Natural killer cell (primary cell): ENCODE results near the gene NIP7. TPM values are rescaled to one million over a fixed set of nuclear protein-coding genes. Genes with fewer than 3 reads are reported as not detected.

Experiments used
- ATAC-seq, 3 donors: fragments of 150-1000 bp in 2 of 3; fragments of 200-7000 bp in 1 of 3; cut with Tn5 transposase; 1 replicate in 1 of 3; 2 replicates in 2 of 3; pipeline ENCODE4 v1.10.0; 2021; ENCODE audit warnings: mild to moderate bottlenecking in 2 of 3, moderate library complexity in 2 of 3
- DNase-seq, 2 donors: peaks; one replicate each; pipeline versions ENCODE4 v3.0.0 to v3.0.0-alpha.2; 2013 to 2021; ENCODE audit warnings: mixed read lengths in 1 of 2
- H3K27ac ChIP-seq: one replicate; pipeline ENCODE4 v1.5.1; 2013; ENCODE audit warnings: mild to moderate bottlenecking, low read length
- H3K27me3 ChIP-seq: one replicate; pipeline ENCODE4 v1.6.1; 2013; ENCODE audit warnings: low read length; ENCODE audit not compliant: control insufficient read depth, insufficient read depth
- H3K36me3 ChIP-seq: one replicate; pipeline ENCODE4 v1.6.1; 2013; ENCODE audit warnings: low read length; ENCODE audit not compliant: control insufficient read depth, insufficient read depth
- H3K4me1 ChIP-seq: one replicate; pipeline ENCODE4 v1.6.1; 2013; ENCODE audit warnings: low read length; ENCODE audit not compliant: control insufficient read depth, insufficient read depth
- H3K4me3 ChIP-seq: one replicate; pipeline ENCODE4 v1.5.1; 2013; ENCODE audit warnings: low read length
- H3K9me3 ChIP-seq: one replicate; pipeline ENCODE4 v1.6.1; 2013; ENCODE audit warnings: low read length; ENCODE audit not compliant: control insufficient read depth, insufficient read depth
- H3K27ac Mint-ChIP-seq, 2 donors: one replicate each; pipeline ENCODE4 v1.8.0; 2022; ENCODE audit warnings: mild to moderate bottlenecking in 2 of 2, mixed read lengths in 2 of 2, moderate library complexity in 1 of 2
- H3K27me3 Mint-ChIP-seq, 2 donors: one replicate each; pipeline ENCODE4 v1.8.0; 2022; ENCODE audit warnings: low read depth in 2 of 2, mixed read lengths in 2 of 2
- H3K36me3 Mint-ChIP-seq: one replicate; pipeline ENCODE4 v1.8.0; 2022; ENCODE audit warnings: mixed read lengths
- H3K4me1 Mint-ChIP-seq, 2 donors: one replicate each; pipeline ENCODE4 v1.8.0; 2022; ENCODE audit warnings: mixed read lengths in 2 of 2
- H3K4me3 Mint-ChIP-seq: one replicate; pipeline ENCODE4 v1.8.0; 2022; ENCODE audit warnings: mild to moderate bottlenecking, moderate library complexity, mixed read lengths
- H3K9me3 Mint-ChIP-seq, 2 donors: one replicate each; pipeline ENCODE4 v1.8.0; 2022; ENCODE audit warnings: mixed read lengths in 2 of 2
- CTCF ChIP-seq: fragments of 200-600 bp; IDR thresholded peaks from one replicate; pipeline ENCODE4 v1.8.0; 2022; ENCODE audit warnings: antibody characterized with exemption
- WGBS: methylation state at CpG from one replicate; pipeline ENCODE4 v1.1.7; 2013; ENCODE audit warnings: missing lambda C conversion rate; ENCODE audit not compliant: insufficient coverage; 5-methylcytosine and 5-hydroxymethylcytosine counted together
- intact Hi-C: fragments of 100-400 bp; cut with micrococcal nuclease; formaldehyde crosslinking; loops from one replicate; pipeline ENCODE4 v1.14.2; 2022
- total RNA-seq, 4 donors: library from RNA; stranded (reverse); fragments of 120-200 nt in 1 of 4; gene quantifications; one replicate each; pipeline versions ENCODE4 v1.2.3 to v1.2.4, GENCODE V29; 2013 to 2022

The NIP7 gene
- total RNA-seq, 3 donors from 2014 or later (not counting 1 experiment from before 2014, with no cell fraction given): 33.7 to 41.8 (median 37.7) TPM

- no peaks in the 10 kb centered on the region for H3K9me3 Mint-ChIP-seq
- Histone ChIP-seq H3K4me1 (peaks cover 10% of the 10 kb centered on the region), H3K4me3 (no peak overlapping the region), H3K36me3 (peaks cover 19% of the 10 kb centered on the region), H3K27ac (peak overlapping the region; percentile 68), H3K9me3 (no peaks in the 10 kb centered on the region), H3K27me3 (no peaks in the 10 kb centered on the region)
- ATAC-seq (no peak), DNase-seq (no peak)
- peak overlapping the region; percentile 97 for H3K4me3 Mint-ChIP-seq
- no peak for TF ChIP-seq CTCF
- H3K4me1 Mint-ChIP-seq: peaks cover 31 to 35% of the 10 kb centered on the region in 2 donors
- H3K27ac Mint-ChIP-seq: peak overlapping the region in 1 of 2 donors; percentile 89
- no peaks in the 10 kb centered on the region for H3K36me3 Mint-ChIP-seq
- H3K27me3 Mint-ChIP-seq: no peaks in the 10 kb centered on the region
- WGBS: 100% methylated on average over 1 of the region's 1 CpG
- intact Hi-C loops: loop anchor here (5.0 kb wide), 3 partner anchors 36 to 181 kb away; partner anchors contain the start of genes COG8, CYB5B, NFAT5 and NIP7
These were observed 47.0 kb downstream of the NIP7 start for GRCh38 chr16:69386596-69386995.

Other genes with a start within 250 kb of the NIP7 start
- 1 to 10 TPM; 1.8 to 2.5 (median 2.3) TPM for gene HAS3, start 234.1 kb upstream of the NIP7 start, total RNA-seq
- gene CHTF8, start 207.2 kb upstream of the NIP7 start, total RNA-seq: 10 to 100 TPM; 45.7 to 76.5 (median 74.2) TPM
- gene UTP4, start 207.1 kb upstream of the NIP7 start, total RNA-seq: 10 to 100 TPM; 23.2 to 42.6 (median 36.3) TPM
- gene SNTB2, start 152.6 kb upstream of the NIP7 start, total RNA-seq: 10 to 100 TPM; 43.8 to 55.2 (median 49.9) TPM
- 10 to 100 TPM; 60.5 to 71.5 (median 62.5) TPM for gene VPS4A, start 28.4 kb upstream of the NIP7 start, total RNA-seq
- gene PDF, start 9.2 kb upstream of the NIP7 start, total RNA-seq: 1 to 10 TPM; 3.0 to 5.7 (median 4.6) TPM
- gene COG8, start 208 bp upstream of the NIP7 start, total RNA-seq: 10 to 100 TPM; 26.3 to 34.6 (median 29.0) TPM
- 1 to 10 TPM; 1.4 to 1.8 (median 1.6) TPM for gene TMED6, start 12.0 kb downstream of the NIP7 start, total RNA-seq
- 10 to 100 TPM; 35.0 to 44.2 (median 36.6) TPM for gene TERF2, start 46.2 kb downstream of the NIP7 start, total RNA-seq
- gene CYB5B, start 84.8 kb downstream of the NIP7 start, total RNA-seq: 100 to 1,000 TPM in 1 of 3 donors, 10 to 100 TPM in 2; 73.1 to 106 (median 88.4) TPM
- gene NFAT5, start 226.2 kb downstream of the NIP7 start, total RNA-seq: 10 to 100 TPM; 70.0 to 73.6 (median 70.6) TPM